HG03060 (cell line): Measurements from ENCODE around the gene UMODL1.

Experiments
- ATAC-seq: cut with Tn5 transposase; IDR thresholded peaks from one replicate; pipeline ENCODE4 v1.9.1; 2021; ENCODE audit warnings: low read depth, moderate number of reproducible peaks; ENCODE audit not compliant: unreplicated experiment

Gene UMODL1

DNA sequence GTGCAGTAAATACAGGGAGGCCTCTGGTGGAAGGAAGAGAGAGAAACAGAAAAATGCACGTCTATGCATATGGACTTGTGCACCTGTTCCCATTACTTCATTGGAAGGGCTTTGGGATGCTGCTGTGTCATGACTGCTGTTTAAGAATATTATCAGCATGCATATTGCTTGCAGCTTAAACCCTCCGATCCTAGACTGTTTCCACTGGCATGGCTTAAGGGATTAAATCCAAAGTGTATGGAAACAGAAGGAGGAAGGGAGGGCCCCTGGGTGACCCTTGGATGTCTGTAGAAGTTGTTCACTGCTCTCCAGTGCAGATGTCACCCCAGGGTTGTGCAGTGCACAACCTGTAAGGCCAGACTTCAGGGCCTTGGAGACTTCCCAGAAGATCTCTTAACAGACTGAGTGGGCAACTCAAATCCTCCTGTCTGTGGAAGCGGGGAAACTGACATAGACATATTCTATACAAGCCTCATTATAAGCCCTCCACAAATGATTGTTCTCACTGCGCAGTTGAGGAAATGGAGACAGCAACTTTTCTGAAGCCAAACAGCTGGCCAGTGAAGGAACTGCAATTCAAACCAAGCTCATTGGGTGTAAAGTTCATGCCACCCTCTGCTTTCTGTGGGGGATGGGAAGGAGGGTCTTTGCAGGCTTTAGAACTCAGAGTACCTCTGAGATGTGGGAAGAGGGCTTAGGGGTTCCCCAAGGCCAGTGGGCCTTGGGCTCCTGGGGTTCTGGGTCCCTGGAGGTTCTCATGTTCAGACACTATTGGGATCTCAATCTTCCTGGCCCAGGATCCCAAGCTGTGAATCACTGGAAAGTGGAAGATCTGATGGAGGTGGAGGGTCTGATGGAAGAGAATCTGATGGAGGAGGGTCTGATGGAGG is 73.8 kb downstream of the UMODL1 start:
- ATAC-seq: no peak

DNA sequence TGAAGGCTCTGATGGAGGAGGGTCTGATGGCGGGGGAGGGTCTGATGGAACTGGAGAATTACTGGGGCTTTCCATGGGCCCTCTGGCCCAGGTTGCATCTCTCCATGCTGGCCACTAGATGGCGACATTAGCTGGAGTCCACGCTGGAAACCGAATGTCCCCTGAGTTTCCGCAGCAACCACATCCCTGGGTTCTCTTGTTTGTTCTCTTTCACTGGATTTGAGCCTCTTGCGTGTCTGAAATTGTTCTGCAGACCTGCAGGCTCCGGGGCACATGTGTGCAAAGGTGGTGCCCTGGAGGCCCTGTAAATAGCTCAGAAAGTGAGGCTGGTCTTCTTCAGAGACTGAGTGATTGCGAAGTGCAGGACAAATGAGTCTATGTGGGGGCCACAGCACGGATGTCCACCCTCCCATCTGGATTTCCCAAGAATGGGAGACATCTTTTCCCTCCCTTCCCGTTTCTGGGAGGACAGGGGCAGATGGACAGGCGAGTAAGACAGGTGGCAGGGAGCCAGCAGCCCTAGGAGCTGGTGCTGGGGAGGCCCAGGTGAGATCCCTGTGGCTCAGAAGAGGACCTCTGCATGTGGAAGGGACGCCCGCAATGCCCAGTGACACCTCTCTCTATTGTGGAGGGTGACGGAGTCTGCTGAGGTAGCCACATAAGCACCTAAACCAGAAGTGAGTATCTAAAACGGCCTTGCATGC is 74.6 kb downstream of the UMODL1 start:
- no peak for ATAC-seq

DNA sequence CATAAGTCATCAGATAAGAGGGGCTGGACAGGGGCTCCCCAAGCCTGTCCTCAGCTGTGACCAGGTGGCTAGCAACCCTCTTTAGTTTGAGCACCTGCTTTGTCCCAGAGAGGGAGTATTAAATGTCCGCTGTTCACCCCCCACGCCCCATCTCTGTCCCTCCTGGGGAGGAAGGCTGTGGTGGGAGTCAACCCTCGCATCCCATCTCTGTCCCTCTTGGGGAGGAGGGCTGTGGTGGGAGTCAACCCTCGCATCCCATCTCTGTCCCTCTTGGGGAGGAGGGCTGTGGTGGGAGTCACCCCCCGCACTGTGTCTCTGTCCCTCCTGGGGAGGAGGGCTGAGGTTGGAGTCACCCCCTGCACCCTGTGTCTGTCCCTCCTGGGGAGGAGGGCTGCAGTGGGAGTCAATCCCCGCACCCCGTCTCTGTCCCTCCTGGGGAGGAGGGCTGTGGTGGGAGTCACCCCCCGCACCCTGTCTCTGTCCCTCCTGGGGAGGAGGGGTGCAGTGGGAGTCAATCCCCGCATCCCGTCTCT is 75.2 kb downstream of the UMODL1 start:
- no peak for ATAC-seq

DNA sequence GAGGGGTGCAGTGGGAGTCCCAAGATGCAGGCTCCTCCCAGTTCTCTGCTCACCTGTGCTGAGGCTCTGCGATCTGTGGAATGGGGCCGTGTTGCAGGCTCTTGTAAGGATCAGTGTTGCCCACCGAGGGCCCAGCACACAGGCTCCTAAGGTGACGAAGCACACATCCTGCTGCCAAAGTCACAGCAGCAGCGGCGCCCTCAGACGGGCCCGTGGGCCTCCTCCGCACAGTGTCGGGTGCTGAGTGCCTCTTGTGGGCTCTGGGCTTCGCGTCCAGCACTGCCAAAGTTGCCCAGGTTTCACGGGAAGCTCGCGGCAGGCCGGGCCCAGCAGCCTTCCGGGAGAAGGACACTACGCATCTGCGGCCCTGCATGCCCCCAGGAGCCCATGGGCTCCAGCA is 75.7 kb downstream of the UMODL1 start:
- ATAC-seq: no peak

DNA sequence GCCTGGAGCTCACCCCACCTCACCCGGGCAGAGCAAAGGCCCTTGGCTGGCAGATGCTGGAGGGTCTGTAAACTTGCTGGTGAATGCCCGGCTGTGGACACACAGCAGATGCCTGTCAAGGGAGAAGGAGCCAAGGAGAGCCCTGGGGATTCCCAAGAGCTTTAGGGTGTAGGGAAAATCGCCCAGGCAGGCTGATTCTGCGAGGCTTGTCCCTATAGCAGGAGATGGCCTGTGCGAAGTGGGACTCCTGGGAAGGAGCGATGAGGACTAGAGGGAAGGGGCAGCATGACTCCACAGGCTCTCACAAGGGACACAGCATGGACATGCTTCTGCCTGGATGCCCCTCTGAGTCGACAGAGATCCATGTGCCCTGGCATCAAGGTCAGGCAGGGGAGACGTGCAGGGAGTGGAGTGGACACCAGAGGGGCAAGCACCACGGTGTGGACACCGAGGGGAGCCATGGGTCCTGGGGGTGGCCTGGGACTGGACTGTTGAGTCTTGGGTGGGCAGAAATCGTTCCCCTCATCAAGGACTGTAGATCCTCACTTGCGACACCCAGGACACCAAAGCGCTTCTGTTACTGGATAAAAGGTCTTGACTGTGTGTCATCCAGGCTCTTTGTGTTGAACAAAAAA is 76.4 kb downstream of the UMODL1 start:
- ATAC-seq: no peak

DNA sequence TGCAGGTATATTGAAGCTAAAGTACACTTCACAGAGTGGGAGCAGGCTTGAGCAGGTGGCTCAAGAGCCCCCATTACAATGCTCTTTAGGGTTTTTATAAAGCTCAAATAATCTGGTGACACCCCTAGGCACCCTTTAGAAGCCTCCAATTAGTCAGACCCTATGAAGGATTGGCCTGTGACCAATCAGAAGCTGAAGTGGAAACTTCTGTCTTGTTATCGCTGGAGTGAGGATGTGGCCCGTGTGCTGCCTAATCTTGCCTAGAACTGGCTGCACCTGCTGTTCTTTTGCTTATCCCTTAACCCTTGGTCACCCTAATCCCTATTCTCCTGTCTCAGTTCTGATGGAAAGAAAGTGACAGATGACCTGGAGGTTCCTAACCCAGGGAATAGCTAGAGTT is 77.0 kb downstream of the UMODL1 start:
- no peak for ATAC-seq

DNA sequence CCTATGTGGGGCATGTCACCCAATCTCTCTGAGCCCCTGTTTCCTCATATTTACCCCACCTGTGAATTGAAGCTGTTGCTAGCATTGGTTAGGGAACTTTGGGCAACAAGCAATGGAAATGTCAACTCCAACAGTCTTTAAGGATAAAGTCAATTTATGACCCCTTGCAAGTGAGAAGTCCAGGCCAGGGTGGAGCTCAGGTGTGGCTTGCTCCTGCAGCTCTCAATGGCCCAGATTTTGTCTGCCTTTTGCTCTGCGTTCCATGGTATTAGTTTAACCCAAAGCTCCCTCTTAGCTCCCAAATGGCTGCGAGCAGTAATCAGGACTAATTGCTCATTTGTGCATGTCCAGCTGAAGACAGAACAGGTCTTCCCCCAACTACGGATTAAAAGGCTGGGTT is 77.5 kb downstream of the UMODL1 start:
- no peak for ATAC-seq

DNA sequence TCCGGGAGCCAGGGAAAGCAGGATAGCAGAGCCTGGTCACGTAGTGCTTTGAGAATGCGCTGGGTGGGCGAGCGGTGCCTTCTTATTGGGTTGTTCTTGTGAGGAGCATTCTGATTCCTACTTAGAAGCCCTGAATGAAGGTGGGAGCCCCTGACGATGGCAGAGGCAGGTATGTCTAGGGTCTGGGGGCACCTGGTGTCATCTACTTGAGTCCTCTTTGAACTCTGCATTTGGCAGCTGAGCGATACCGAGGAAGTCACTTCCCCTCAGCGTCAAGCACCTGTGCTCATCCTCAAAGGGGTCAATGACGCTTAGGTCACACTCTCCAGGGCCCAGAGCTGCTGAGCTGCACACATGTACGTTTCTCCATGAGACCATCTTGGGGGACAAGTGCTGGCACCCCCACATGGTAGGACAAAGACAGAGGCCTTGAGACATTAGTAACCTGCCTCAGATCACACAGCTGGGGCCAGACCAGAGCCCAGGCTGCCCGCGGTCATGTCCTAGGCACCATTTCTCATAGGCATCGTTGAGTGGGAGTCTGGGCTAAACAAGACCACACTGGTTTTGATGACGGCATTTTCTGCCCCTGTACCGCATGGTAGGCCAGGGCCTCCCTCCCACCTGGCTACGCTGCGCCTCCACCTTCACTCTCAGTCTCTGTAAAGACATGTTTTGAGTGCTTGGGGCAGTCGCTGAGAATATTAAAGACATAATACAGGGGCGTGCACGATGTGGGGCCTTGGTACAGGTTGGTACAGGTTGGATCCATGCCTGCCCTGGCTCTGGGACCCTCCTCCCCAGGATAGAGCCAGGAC is 78.7 kb downstream of the UMODL1 start:
- no peak for ATAC-seq

DNA sequence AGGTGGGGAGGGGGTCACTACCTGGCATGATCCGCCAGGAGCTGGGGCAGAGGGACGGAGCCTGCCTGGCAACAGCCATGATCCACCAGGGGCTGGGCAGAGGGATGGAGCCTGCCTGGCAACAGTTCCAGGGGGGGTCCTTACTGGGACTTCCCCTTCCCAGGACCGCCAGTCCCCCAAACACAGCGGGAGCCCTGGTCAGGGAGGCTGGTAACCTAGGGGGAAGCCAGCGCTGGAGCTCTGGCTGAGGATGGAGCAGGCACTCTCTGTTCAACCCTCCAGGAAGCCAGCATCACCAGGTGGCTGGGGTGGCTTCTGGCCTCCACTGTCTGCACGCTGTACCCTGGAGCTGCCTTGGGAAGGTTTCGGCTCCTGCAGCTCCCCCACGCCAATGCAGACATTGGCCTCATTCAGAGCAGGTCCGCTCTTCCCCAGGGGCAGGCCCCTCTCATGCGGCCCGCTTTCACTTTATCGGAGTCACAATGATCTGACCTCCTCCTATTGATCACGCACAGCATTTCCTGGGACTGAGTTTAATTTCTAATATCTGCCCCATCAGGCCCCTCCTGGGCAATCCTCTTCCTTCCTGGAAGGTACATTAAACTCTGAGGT is 79.5 kb downstream of the UMODL1 start:
- ATAC-seq: no peak

DNA sequence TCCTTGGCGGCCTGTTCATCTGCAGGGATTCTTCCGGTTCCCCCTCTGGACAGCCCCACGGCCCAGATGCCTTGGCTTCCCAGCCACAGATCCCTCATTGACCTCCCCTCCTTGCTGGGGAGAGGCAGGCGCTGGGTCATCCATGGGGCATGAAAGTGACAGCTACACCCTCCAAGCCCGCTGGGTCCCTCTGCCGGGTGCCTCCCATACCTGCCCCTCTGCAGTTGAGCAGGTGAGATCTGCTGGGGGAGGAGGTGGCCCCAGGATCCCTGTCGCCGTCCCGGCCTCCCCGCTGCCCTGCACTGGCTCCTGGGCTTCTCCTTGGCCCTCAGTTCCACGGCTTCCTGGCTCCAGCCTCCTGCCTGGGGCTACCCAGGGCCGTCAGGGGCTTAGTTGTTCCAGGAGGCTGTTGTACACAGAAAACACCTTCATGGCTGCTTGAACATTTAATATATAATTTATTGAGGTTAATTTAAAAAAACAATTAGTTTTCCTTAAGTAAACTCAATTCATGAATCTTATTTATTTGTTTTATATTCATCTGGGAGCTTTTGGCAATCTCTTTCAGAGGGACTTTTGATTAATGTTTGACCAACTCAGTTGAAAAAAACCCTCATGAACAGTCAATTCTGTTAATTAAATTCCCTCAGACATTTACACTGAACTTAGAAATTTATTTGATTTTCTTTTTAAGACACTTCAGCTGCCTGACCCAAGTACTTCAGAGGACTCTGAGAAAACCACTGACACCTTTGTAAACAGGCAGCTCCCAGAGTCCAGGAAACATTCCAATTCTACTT is 80.2 kb downstream of the UMODL1 start:
- no peak for ATAC-seq

DNA sequence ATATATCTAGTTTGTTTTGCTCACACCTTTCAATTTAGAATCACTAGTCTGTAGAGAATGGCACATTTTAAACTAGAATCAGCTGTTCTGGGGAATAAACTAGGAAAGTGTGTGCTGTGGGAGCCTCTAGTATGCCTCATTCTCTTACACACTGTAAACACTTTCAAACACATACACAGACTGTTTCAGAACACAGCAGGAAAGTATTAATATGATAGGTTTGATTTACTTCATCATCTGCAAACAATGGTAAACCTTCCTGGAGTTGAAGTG is 80.8 kb downstream of the UMODL1 start:
- ATAC-seq: no peak

DNA sequence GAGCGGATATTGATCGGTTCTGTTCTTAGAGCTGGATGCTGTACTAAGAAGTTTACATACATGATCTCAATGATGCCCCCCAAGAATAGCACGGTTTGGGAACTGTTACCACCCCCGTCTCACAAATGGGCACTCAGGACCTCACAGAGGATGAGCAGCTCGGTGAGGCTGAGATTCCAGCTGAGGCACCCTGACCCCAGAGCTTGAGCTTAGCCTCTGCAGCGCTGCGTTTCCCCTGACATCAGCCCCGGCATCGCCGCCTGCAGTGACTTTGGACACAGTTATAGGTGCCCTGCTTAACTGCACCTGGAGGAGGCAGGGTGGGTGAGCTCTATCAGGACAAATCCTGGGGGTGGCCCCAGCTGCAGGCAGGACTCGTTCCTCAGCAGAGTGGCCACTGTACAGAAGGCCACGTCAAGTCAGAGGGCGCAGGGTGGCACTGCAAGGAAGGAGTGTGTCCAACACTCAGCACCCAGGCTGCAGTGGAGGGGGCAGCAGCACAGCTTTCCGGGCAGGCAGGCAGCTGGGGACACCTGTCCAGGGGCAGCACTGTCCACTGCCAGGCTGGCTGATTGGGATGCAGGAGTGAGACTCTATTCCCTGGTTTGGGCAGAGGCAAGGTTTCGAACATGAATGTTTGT is 82.0 kb downstream of the UMODL1 start:
- no peak for ATAC-seq

DNA sequence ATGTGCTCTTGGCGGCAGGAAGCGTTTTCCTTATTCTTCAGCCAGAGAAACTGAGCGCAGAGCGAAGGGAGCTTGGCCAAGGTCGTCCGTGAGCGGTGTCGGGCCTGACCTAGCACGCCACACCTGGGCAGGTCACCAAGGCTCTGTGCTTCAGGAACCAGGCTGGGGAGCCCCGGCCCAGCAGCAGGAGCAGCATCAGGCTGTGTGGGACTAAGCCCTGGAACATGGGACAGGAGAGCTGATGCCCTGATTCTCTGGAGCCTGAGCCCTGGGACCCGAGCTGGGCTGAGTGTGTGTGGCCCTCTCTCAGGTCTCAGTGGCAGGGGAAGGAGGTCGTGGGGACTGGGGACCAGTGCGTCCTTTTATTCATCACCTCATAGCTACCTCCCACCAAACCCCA is 82.6 kb downstream of the UMODL1 start:
- no peak for ATAC-seq

DNA sequence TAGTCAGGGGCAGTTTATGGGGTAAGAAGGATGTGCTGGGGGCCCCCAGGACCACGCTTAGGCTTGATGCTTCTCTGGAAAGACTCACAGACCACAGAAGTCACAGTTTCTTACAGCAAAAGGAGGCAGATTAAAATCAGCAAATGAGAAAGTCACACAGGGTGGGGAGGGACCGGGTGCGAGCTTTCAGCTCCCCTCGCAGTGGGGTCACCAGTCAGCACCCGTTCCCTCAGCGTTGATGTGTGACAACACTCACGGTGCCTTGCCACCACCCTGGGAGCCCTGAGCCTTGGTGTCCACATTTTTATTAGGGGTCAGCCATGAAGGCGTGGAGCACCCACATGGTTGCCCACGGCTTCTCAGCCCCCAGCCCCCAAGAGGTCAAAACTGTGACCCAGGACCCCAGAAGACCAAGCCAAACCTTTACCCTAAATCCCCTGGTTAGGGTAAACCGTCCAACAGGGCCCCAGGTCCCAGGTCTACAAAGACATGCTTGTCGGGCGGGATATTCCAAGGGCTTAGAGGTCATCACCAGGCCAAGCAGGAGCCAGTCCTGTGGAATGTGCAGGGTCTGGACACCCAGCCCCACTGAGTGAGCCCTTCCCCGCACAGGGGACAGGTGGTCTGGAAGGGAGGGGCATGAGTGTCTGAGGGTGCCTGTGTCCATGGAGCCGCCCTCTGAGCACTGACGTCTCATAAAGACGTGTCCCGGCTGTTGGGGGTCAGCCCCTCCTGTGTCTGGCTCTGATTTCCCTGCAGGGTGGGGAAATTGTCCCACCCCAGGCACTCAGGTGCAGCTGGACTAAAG is 83.3 kb downstream of the UMODL1 start:
- no peak for ATAC-seq

DNA sequence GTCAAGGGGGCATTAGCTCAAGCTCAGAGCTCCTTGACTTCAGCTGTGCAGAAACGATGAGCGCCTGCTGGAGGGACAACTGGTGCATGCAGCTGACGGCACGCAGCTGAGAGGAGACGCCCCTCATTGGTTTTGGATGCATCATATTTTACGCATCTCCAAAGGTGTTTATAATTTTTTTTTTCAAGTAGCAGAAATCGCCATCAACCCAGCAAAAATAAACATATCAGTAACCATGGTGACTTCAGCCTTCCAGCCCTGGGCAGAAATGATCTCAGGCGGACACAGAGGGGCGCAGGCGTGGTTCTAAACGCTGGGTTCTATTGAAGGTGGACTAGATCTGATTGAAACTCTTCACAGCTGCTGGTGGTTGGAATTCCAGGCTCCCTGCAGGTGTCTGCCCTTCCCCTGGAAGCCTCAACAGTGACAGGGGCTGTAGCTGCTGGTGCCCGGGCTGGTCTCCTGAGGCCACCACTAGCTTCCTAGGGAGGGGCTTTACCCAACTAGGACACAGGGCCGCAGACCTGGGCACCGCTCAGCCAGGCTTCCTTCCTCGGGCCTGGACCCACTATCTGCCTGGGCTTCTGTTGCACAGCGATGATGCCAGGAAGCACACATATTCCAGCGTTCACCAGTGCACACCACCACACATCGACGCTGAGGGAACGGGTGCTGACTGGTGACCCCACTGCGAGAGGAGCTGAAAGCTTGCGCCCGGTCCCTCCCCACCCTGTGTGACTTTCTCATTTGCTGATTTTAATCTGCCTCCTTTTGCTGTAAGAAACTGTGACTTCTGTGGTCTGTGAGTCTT is 84.1 kb downstream of the UMODL1 start:
- no peak for ATAC-seq

DNA sequence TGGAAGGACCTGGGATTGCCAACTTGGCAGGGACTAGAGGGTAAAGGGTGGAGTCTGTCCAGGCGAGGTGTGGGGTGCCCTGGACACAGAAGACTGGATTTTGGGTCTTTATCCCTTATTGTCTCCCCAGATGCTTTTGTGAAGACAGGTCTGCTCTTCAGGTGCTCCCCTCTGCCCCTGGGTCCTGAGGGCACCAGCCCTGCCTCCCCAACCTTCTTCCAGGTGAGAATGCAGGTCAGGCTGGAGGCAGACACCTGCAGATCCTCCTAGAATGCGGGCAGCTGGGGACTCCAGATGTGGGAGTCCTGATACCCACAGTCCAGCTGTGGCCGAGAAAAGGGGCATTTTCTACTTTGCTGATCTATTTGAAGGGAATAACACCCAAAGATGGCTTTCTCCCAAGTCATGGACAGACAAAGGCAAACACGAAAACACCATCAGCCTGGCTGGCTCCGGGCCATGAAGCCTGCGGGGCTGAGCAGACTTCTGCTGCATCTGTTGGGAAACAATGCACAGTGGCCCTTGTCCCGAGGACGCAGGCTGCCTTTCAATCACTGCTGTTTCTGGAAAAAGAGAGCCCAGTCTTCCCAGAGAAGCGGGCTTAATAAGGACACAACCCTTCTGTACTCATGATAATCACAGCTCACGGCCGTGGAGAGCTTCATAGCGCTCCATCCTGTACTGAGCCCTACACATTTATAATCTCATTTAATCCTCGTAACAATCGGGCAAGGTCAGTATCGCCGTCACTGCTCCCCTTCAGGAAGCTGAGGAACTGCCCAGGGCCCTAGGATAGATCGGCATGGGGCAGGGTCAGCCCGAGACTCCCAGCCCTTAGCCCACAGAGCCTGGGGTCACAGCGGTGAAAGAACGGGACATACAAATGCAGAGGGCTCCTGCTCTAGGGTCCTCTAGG is 85.8 kb downstream of the UMODL1 start:
- no peak for ATAC-seq
